ENCODE results near the gene CNEP1R1. TPM values are rescaled to one million over a fixed set of nuclear protein-coding genes. Genes with fewer than 3 reads are reported as not detected.

The CNEP1R1 gene
- total RNA-seq, 1 donor from 2014 or later = 25.6 TPM

DNA sequence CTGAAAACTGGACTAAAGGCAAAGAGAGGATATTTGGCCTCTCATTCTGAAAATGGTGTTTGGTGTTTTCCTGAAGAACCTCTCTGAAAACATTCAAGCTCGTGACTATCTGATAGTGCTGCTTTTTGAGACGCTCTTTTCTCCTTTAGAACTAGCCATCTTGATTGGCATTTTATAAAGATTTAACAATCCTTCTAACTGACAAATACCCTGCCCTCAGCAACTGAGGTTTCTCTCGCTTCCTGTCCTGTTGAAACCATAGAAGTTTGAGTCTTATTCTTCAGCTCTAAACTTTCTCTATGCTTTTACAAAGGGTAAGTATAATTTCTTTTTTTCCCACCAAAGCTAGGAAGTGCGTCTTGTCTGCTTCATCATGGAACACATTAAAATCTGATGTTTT is 13.3 kb downstream of the CNEP1R1 start:
- no peaks in the 10 kb centered on the region for H3K9me3 ChIP-seq
- no peak overlapping the region for H3K4me3 ChIP-seq
- ATAC-seq (peak in 1 of 2 donors; percentile 3), DNase-seq (no peak)
- H3K4me1 ChIP-seq = peaks cover 35% of the 10 kb centered on the region
- no peaks in the 10 kb centered on the region for H3K27me3 ChIP-seq (ENCODE audit: low read depth)
- intact Hi-C loops (cut with DNase I) = no loop called here
- peaks cover 41% of the 10 kb centered on the region for H3K36me3 ChIP-seq
- TF ChIP-seq, protein P1, sequence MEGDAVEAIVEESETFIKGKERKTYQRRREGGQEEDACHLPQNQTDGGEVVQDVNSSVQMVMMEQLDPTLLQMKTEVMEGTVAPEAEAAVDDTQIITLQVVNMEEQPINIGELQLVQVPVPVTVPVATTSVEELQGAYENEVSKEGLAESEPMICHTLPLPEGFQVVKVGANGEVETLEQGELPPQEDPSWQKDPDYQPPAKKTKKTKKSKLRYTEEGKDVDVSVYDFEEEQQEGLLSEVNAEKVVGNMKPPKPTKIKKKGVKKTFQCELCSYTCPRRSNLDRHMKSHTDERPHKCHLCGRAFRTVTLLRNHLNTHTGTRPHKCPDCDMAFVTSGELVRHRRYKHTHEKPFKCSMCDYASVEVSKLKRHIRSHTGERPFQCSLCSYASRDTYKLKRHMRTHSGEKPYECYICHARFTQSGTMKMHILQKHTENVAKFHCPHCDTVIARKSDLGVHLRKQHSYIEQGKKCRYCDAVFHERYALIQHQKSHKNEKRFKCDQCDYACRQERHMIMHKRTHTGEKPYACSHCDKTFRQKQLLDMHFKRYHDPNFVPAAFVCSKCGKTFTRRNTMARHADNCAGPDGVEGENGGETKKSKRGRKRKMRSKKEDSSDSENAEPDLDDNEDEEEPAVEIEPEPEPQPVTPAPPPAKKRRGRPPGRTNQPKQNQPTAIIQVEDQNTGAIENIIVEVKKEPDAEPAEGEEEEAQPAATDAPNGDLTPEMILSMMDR (IDR thresholded peaks at IDR 0.05) = no peak
- peak overlapping the region; percentile 62 for H3K27ac ChIP-seq

GRCh38 chr16:50038756-50039529 is 13.9 kb downstream of the CNEP1R1 start:
- peak; percentile 80 to 89 for ATAC-seq
- H3K36me3 ChIP-seq = peaks cover 36% of the 10 kb centered on the region
- no peaks in the 10 kb centered on the region for H3K9me3 ChIP-seq
- H3K27ac ChIP-seq = peak overlapping the region; percentile 62
- no peak overlapping the region for H3K4me3 ChIP-seq
- TF ChIP-seq, protein P1 (IDR thresholded peaks at IDR 0.05) = no peak
- peak; percentile 64 for DNase-seq
- no peaks in the 10 kb centered on the region for H3K27me3 ChIP-seq (ENCODE audit: low read depth)
- H3K4me1 ChIP-seq = peaks cover 35% of the 10 kb centered on the region
- intact Hi-C loops (cut with DNase I) = no loop called here

DNA sequence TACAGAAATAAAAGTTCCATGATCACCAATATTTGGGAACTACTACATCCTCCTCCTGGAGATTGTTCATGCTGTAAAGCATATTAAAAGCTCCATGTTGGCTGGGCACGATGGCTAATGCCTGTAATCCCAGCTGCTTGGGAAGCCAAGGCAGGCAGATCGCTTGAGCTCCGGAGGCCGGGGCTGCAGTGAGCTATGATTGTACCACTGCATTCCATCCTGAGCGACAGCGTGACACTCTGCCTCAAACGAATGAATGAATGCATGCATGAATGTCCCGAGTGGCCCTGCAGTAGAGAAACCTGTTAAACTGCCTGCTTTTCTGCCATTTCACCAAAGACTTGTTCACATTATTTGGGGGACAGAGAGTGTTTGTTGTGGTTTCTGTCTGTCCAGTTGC is 15.0 kb downstream of the CNEP1R1 start:
- H3K4me3 ChIP-seq = no peak overlapping the region
- H3K9me3 ChIP-seq = no peaks in the 10 kb centered on the region
- peaks cover 35% of the 10 kb centered on the region for H3K4me1 ChIP-seq
- ATAC-seq (peak; percentile 31 to 59), DNase-seq (peak; percentile 49)
- no peak overlapping the region for H3K27ac ChIP-seq
- H3K27me3 ChIP-seq (ENCODE audit: low read depth) = no peaks in the 10 kb centered on the region
- intact Hi-C loops (cut with DNase I) = no loop called here
- H3K36me3 ChIP-seq = peaks cover 25% of the 10 kb centered on the region
- TF ChIP-seq, protein P1 (IDR thresholded peaks at IDR 0.05) = no peak

DNA sequence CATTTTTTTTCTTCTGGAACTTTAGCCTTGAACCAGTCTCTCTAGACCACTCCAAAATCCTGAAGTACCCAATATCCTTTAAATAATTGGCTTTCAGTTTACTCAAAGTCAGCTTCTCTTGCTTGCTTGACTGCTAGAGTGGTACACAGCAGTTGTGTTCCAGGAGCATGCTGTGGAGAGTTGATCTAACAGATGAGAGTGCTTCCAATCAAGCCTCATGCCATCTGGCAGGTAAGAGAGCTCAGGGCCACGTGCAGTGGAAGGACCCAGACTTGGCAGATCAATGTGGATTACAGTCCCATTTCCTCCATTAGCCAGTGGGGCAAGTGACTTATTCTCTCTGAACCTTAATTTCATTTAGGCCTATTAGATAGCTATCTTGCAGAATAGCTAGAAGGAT is 15.7 kb downstream of the CNEP1R1 start:
- no peak for DNase-seq
- Histone ChIP-seq H3K9me3 (no peaks in the 10 kb centered on the region), H3K27ac (no peak overlapping the region), H3K4me3 (no peak overlapping the region), H3K27me3 (ENCODE audit: low read depth) (no peaks in the 10 kb centered on the region), H3K36me3 (peaks cover 18% of the 10 kb centered on the region), H3K4me1 (peaks cover 35% of the 10 kb centered on the region)
- peak; percentile 35 to 49 for ATAC-seq
- intact Hi-C loops (cut with DNase I) = no loop called here
- TF ChIP-seq, protein P1 (IDR thresholded peaks at IDR 0.05) = no peak

DNA sequence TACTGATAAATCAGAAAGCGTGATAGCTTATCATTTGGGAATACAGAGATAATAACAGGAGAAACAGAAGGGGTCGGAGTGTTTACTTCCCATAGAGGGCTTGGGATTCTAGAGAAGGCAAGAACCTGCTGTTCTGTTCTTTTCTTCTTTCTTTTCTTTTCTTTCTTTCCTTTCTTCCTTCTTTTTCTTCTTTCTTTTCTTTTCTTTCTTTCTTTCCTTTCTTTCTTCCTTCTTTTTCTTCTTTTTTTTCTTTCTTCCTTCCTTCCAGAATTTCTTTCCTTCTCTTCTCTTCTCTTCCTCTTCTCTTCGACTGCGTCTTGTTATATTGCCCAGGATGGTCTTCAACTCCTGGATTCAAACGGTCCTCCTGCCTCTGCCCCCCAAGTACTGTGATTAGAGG is 18.3 kb downstream of the CNEP1R1 start:
- no peaks in the 10 kb centered on the region for H3K27me3 ChIP-seq (ENCODE audit: low read depth)
- TF ChIP-seq, protein P1 (IDR thresholded peaks at IDR 0.05) = no peak
- H3K4me3 ChIP-seq = no peak overlapping the region
- no peaks in the 10 kb centered on the region for H3K36me3 ChIP-seq
- H3K4me1 ChIP-seq = peaks cover 23% of the 10 kb centered on the region
- ATAC-seq = no peak
- no peak for DNase-seq
- H3K9me3 ChIP-seq = no peaks in the 10 kb centered on the region
- no peak overlapping the region for H3K27ac ChIP-seq
- intact Hi-C loops (cut with DNase I) = no loop called here

Data from lower lobe of right lung (tissue), 2 donors.